K562 (cell line): ENCODE data around the gene APBA2. TPM values are rescaled to one million over a fixed set of nuclear protein-coding genes. Genes with fewer than 3 reads are reported as not detected.

Source experiments
- ATAC-seq: fragments of 200-7000 bp; cut with Tn5 transposase; 3 replicates; pipeline ENCODE4 v1.9.1; 2020; ENCODE audit warnings: moderate library complexity
- BruUV-seq: library from RNA; stranded (reverse); fragments of 400-500 nt; replicated peaks from 2 replicates; lab custom pipeline; 2021; lab: Mats Ljungman, UMichigan
- CTCF ChIA-PET: fragments of 300-600 bp; formaldehyde crosslinking; extraction: SDS; loops from one replicate; lab custom pipeline; 2021; ENCODE audit warnings: low intra/inter-chr PET ratio; lab: Yijun Ruan, JAX
- POLR2A ChIA-PET: fragments of 300-600, 350-650 bp; sonication (Branson Sonifier 250); formaldehyde crosslinking; extraction: SDS; loops from one replicate; lab custom pipeline; 2021; ENCODE audit warnings: antibody characterized with exemption, inconsistent platforms; lab: Yijun Ruan, JAX
- DNase-seq, 4 experiments: peaks; one replicate each; pipeline versions ENCODE4 v3.0.0 to v3.0.0-alpha.2; 2011 to 2018; ENCODE audit warnings: low spot score in 3 of 4, mixed read lengths in 3 of 4; ENCODE audit errors: extremely low read depth in 1 of 4
- FAIRE-seq: peaks from 2 replicates; lab custom pipeline; 2011; peaks lifted over from hg19 to GRCh38; lab: Jason Lieb, UNC
- H2AFZ ChIP-seq: 2 replicates; pipeline ENCODE4 v1.6.0; 2011; ENCODE audit warnings: low read depth, low read length, control low read depth, inconsistent platforms
- H3K27ac ChIP-seq: fragments of 200-600 bp; 3 replicates; pipeline ENCODE4 v1.8.0; 2011; ENCODE audit warnings: low read depth, mild to moderate bottlenecking, control low read depth, inconsistent platforms, low read length, moderate library complexity, mixed read lengths; ENCODE audit errors: extremely low read depth
- H3K27me3 ChIP-seq, 2 experiments: fragments of 300-600 bp in 1 of 2; 2 replicates in 1 of 2; 3 replicates in 1 of 2; pipeline versions ENCODE4 v1.6.0 to v1.8.0; 2011; ENCODE audit warnings: inconsistent platforms in 2 of 2, low read length in 2 of 2, mild to moderate bottlenecking in 1 of 2, mixed read lengths in 1 of 2, moderate library complexity in 1 of 2; ENCODE audit not compliant: control insufficient read depth in 2 of 2, insufficient read depth in 2 of 2
- H3K36me3 ChIP-seq: fragments of 300-600 bp; 3 replicates; pipeline ENCODE4 v1.8.0; 2011; ENCODE audit warnings: mild to moderate bottlenecking, low read length, inconsistent platforms; ENCODE audit not compliant: control insufficient read depth, insufficient read depth
- H3K4me1 ChIP-seq, 2 experiments: fragments of 200-600 bp in 1 of 2; replicated peaks in 1 of 2; 2 replicates in 1 of 2; 3 replicates in 1 of 2; pipeline versions ENCODE4 v1.5.1 to v1.8.0; 2011; ENCODE audit warnings: inconsistent platforms in 2 of 2, low read length in 2 of 2, mild to moderate bottlenecking in 1 of 2, mixed read lengths in 1 of 2, moderate library complexity in 1 of 2; ENCODE audit not compliant: control insufficient read depth in 2 of 2, insufficient read depth in 2 of 2
- H3K4me2 ChIP-seq: 2 replicates; pipeline ENCODE4 v1.6.1; 2011; ENCODE audit warnings: low read length, control low read depth, inconsistent platforms, mixed read lengths; ENCODE audit not compliant: insufficient read depth
- H3K4me3 ChIP-seq: fragments of 200-600 bp; sonication (generic), shearing (Covaris generic); 2 replicates; pipeline ENCODE4 v1.5.1; 2016; ENCODE audit warnings: control low read depth, inconsistent platforms
- H3K79me2 ChIP-seq: fragments of 200-600 bp; 3 replicates; pipeline ENCODE4 v1.8.0; 2011; ENCODE audit warnings: low read length, inconsistent platforms; ENCODE audit not compliant: control insufficient read depth, insufficient read depth
- H3K9ac ChIP-seq, 2 experiments: 2 replicates each; pipeline versions ENCODE4 v1.6.0 to v1.6.1; 2011; ENCODE audit warnings: low read depth in 2 of 2, low read length in 2 of 2, control low read depth in 1 of 2, inconsistent platforms in 1 of 2, mild to moderate bottlenecking in 1 of 2, mixed read lengths in 1 of 2; ENCODE audit not compliant: insufficient read depth in 1 of 2
- H3K9me1 ChIP-seq: one replicate; pipeline ENCODE4 v1.6.0; 2011; ENCODE audit warnings: inconsistent platforms, mild to moderate bottlenecking, low read length, moderate library complexity; ENCODE audit not compliant: control insufficient read depth, insufficient read depth
- H3K9me3 ChIP-seq: replicated peaks from 2 replicates; pipeline ENCODE4 v1.5.1; 2011; ENCODE audit warnings: low read depth, low read length, inconsistent platforms; ENCODE audit not compliant: control insufficient read depth, insufficient read depth
- H4K20me1 ChIP-seq: replicated peaks from 2 replicates; pipeline ENCODE4 v1.6.1; 2011; ENCODE audit warnings: low read length, inconsistent platforms, mixed read lengths; ENCODE audit not compliant: control insufficient read depth, insufficient read depth
- ADNP ChIP-seq: fragments of 200-800 bp; sonication (Bioruptor generic); IDR thresholded peaks from 2 replicates; pipeline ENCODE4 v1.6.1; 2016; ENCODE audit warnings: missing genetic modification characterization, missing compliant biosample characterization
- CBFB ChIP-seq: sonication (generic); formaldehyde crosslinking; IDR thresholded peaks from 2 replicates; pipeline ENCODE4 v1.4.0; 2020; ENCODE audit warnings: mild to moderate bottlenecking, missing genetic modification reagents
- CSDE1 ChIP-seq, 2 experiments: fragments of 450-650 bp; IDR thresholded peaks; 2 replicates each; pipeline ENCODE4 v1.6.1; 2016; ENCODE audit warnings: mild to moderate bottlenecking in 1 of 2
- JUND ChIP-seq, 2 experiments: IDR thresholded peaks; 2 replicates in 1 of 2; 3 replicates in 1 of 2; pipeline ENCODE4 v1.6.1; 2011; ENCODE audit warnings: borderline replicate concordance in 2 of 2, low read depth in 2 of 2, low read length in 2 of 2, improper control_type of control experiment in 1 of 2, missing biosample characterization in 1 of 2, missing genetic modification characterization in 1 of 2, missing genetic modification reagents in 1 of 2
- KDM1A ChIP-seq, 2 experiments: fragments of 450-650 bp; IDR thresholded peaks; 2 replicates each; pipeline ENCODE4 v1.6.1; 2016; ENCODE audit warnings: mild to moderate bottlenecking in 2 of 2
- KLF1 ChIP-seq: fragments of 450-650 bp; IDR thresholded peaks from 2 replicates; pipeline ENCODE4 v1.6.1; 2016; ENCODE audit warnings: missing genetic modification characterization, missing compliant biosample characterization
- MAFK ChIP-seq: IDR thresholded peaks from 2 replicates; pipeline ENCODE4 v1.6.1; 2011; ENCODE audit warnings: low read length, improper control_type of control experiment
- PHB ChIP-seq: fragments of 250-450 bp; sonication (Bioruptor Pico); IDR thresholded peaks from 2 replicates; pipeline ENCODE4 v1.5.0; 2021
- TAF7 ChIP-seq: fragments of 450-650 bp; IDR thresholded peaks from 2 replicates; pipeline ENCODE4 v1.6.1; 2016; ENCODE audit warnings: missing genetic modification characterization, missing compliant biosample characterization
- WGBS: fragments of 100-300 bp; shearing (Covaris generic); methylation state at CpG from one replicate; pipeline ENCODE4 v1.1.6; 2016; ENCODE audit warnings: low coverage, mixed read lengths; ENCODE audit not compliant: insufficient coverage; ENCODE audit errors: missing lambda C conversion rate; 5-methylcytosine and 5-hydroxymethylcytosine counted together
- in situ Hi-C: fragments of 300-500 bp; cut with MboI; formaldehyde crosslinking; loops from 4 replicates; pipeline ENCODE4 v1.15.0; 2018; ENCODE audit warnings: inconsistent platforms, mixed read lengths
- intact Hi-C: fragments of 100-400 bp; cut with micrococcal nuclease; formaldehyde crosslinking; loops from 2 replicates; pipeline ENCODE4 v1.14.2; 2022
- polyA plus RNA-seq, 8 experiments: library from polyadenylated mRNA; depleted of rRNA in 4 of 8; stranded (reverse) in 5 of 8; unstranded in 3 of 8; fragments of >200 nt; fragmentation: Nextera tagmentation in 2 of 8; fragmentation: Illumina TruSeq in 1 of 8; extraction: Ambion mirVana in 2 of 8; extraction: Trizol in 1 of 8; gene quantifications; 2 replicates each; pipeline versions ENCODE4 v1.2.1 to v1.2.3, GENCODE V29; 2011 to 2014; ENCODE audit warnings: inconsistent platforms in 1 of 8, missing spikeins in 1 of 8
- total RNA-seq, 7 experiments: library from RNA; depleted of rRNA in 6 of 7; stranded (reverse); fragments of >200 nt in 6 of 7; fragmentation: Illumina TruSeq in 2 of 7; extraction: Trizol in 2 of 7; gene quantifications; 2 replicates each; pipeline versions ENCODE4 v1.2.1 to v1.2.3, GENCODE V29; 2011 to 2021; ENCODE audit warnings: low replicate concordance in 1 of 7
- TF ChIP-seq, protein P1 (sequence below): sonication (generic); formaldehyde crosslinking; IDR thresholded peaks from 2 replicates; pipeline ENCODE4 v1.8.0; 2023; ENCODE audit warnings: mild to moderate bottlenecking, missing genetic modification reagents
- TF ChIP-seq, protein P2 (sequence below): sonication (generic); formaldehyde crosslinking; IDR thresholded peaks from 2 replicates; pipeline ENCODE4 v1.8.0; 2023; ENCODE audit warnings: missing genetic modification reagents, mild to moderate bottlenecking, borderline replicate concordance

Gene APBA2
- total and polyA plus RNA-seq, 9 of the 15 experiments (the other 6 are each of a cell fraction or from before 2014, with no cell fraction given) = 0.24 to 40.9 (median 25.2) TPM

DNA sequence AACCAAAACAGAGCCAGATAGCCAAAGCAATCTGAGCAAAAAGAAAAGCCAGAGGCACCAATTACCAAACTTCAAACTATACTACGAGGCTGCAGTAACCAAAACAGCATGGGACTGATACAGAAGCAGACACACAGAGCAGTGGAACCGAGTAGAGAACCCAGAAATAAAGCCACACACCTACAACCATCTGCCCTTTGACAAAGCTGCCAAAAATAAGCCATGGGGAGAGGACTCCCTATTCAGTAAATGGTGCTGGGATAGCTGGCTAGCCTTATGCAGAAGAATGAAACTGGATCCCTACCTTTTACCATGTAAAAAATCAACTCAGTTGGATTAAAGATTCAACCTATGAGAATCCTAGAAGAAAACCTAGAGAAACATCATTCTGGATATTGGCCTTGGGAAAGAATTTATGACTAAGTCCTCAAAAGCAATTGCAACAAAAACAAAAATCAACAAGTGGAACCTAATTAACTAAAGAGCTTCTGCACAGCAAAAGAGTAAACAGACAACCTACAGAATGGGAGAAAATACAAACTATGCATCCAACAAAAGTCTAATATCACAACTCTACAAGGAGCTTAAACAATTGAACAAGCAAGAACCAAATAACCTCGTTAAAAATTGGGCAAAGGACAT lies 95.1 kb downstream of the APBA2 start:
- Histone ChIP-seq H3K36me3 (no peaks in the 10 kb centered on the region), H3K79me2 (peaks cover 4% of the 10 kb centered on the region; the same call in 1 of the 3 replicates), H3K9me3 (no peaks in the 10 kb centered on the region), H3K4me3 (no peak overlapping the region), H3K4me2 (no peak overlapping the region), H3K9ac (no peak overlapping the region), H3K27me3 (no peaks in the 10 kb centered on the region), H4K20me1 (peaks cover 12% of the 10 kb centered on the region; the same call in 1 of the 2 replicates), H3K4me1 (peaks cover 4 to 20% of the 10 kb centered on the region in 2 experiments; a peak in 3 of 5 replicates), H3K27ac (no peak overlapping the region), H3K9me1 (no peaks in the 10 kb centered on the region), H2AFZ (no peak overlapping the region)
- POLR2A ChIA-PET = interaction anchor here (1.2 to 1.6 kb wide), 2 partner anchors 9 to 12 kb away, joined by 3 to 4 read pairs; no protein-coding TSS in a partner anchor
- CTCF ChIA-PET = no interaction called here
- TF ChIP-seq, protein P1, sequence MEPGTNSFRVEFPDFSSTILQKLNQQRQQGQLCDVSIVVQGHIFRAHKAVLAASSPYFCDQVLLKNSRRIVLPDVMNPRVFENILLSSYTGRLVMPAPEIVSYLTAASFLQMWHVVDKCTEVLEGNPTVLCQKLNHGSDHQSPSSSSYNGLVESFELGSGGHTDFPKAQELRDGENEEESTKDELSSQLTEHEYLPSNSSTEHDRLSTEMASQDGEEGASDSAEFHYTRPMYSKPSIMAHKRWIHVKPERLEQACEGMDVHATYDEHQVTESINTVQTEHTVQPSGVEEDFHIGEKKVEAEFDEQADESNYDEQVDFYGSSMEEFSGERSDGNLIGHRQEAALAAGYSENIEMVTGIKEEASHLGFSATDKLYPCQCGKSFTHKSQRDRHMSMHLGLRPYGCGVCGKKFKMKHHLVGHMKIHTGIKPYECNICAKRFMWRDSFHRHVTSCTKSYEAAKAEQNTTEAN (CRISPR knock-in tag) = no peak
- TF ChIP-seq KDM1A (IDR thresholded peaks at IDR 0.05) (no peak), ADNP (tag) (no peak), CSDE1 (IDR thresholded peaks at IDR 0.05) (no peak), TAF7 (tag) (no peak), JUND (IDR thresholded peaks at IDR 0.05; ENCODE audit: borderline replicate concordance, low read depth, low read length) (no peak), JUND (tag; IDR thresholded peaks at IDR 0.05; ENCODE audit: borderline replicate concordance, low read depth, low read length) (no peak), MAFK (no peak), PHB (no peak), KLF1 (tag) (no peak), CBFB (CRISPR knock-in tag) (no peak)
- TF ChIP-seq, protein P2, sequence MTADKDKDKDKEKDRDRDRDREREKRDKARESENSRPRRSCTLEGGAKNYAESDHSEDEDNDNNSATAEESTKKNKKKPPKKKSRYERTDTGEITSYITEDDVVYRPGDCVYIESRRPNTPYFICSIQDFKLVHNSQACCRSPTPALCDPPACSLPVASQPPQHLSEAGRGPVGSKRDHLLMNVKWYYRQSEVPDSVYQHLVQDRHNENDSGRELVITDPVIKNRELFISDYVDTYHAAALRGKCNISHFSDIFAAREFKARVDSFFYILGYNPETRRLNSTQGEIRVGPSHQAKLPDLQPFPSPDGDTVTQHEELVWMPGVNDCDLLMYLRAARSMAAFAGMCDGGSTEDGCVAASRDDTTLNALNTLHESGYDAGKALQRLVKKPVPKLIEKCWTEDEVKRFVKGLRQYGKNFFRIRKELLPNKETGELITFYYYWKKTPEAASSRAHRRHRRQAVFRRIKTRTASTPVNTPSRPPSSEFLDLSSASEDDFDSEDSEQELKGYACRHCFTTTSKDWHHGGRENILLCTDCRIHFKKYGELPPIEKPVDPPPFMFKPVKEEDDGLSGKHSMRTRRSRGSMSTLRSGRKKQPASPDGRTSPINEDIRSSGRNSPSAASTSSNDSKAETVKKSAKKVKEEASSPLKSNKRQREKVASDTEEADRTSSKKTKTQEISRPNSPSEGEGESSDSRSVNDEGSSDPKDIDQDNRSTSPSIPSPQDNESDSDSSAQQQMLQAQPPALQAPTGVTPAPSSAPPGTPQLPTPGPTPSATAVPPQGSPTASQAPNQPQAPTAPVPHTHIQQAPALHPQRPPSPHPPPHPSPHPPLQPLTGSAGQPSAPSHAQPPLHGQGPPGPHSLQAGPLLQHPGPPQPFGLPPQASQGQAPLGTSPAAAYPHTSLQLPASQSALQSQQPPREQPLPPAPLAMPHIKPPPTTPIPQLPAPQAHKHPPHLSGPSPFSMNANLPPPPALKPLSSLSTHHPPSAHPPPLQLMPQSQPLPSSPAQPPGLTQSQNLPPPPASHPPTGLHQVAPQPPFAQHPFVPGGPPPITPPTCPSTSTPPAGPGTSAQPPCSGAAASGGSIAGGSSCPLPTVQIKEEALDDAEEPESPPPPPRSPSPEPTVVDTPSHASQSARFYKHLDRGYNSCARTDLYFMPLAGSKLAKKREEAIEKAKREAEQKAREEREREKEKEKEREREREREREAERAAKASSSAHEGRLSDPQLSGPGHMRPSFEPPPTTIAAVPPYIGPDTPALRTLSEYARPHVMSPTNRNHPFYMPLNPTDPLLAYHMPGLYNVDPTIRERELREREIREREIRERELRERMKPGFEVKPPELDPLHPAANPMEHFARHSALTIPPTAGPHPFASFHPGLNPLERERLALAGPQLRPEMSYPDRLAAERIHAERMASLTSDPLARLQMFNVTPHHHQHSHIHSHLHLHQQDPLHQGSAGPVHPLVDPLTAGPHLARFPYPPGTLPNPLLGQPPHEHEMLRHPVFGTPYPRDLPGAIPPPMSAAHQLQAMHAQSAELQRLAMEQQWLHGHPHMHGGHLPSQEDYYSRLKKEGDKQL (CRISPR knock-in tag) = no peak
- in situ Hi-C loops (no loop called here), intact Hi-C loops (no loop called here)
- ATAC-seq = no peak
- DNase-seq = no peak
- FAIRE-seq = no peak
- BruUV-seq = no TSS peak
- 38% methylated on average over 3 of the region's 3 CpGs for WGBS
